Smooth muscle cell (in vitro differentiated cells): Measurements from ENCODE around the gene SH3RF3. TPM values are rescaled to one million over a fixed set of nuclear protein-coding genes. Genes with fewer than 3 reads are reported as not detected.

ENCODE experiments used
- DNase-seq: peaks from one replicate; lab custom pipeline; 2025; ENCODE audit not compliant: unreplicated experiment; lab: John Stamatoyannopoulos, UW
- H2AFZ ChIP-seq: fragments of 200-600 bp; sonication (generic); 2 replicates; pipeline ENCODE4 v1.6.0; 2016; ENCODE audit warnings: antibody characterized with exemption, low read depth, mild to moderate bottlenecking
- H3F3A ChIP-seq: fragments of 200-600 bp; sonication (generic); 2 replicates; pipeline ENCODE4 v1.6.0; 2017; ENCODE audit warnings: antibody characterized with exemption, low read depth
- H3K27ac ChIP-seq: fragments of 200-600 bp; sonication (generic); 2 replicates; pipeline ENCODE4 v1.5.1; 2016; ENCODE audit warnings: low read depth, mild to moderate bottlenecking
- H3K27me3 ChIP-seq: fragments of 200-600 bp; sonication (generic); 2 replicates; pipeline ENCODE4 v1.6.1; 2016; ENCODE audit warnings: low read depth, mild to moderate bottlenecking
- H3K36me3 ChIP-seq: fragments of 200-600 bp; sonication (generic); 2 replicates; pipeline ENCODE4 v1.5.1; 2016; ENCODE audit warnings: low read depth
- H3K4me1 ChIP-seq: fragments of 200-600 bp; sonication (generic); 2 replicates; pipeline ENCODE4 v1.5.1; 2016; ENCODE audit warnings: low read depth
- H3K4me2 ChIP-seq: fragments of 200-600 bp; sonication (generic); 2 replicates; pipeline ENCODE4 v1.6.0; 2016; ENCODE audit warnings: mild to moderate bottlenecking
- H3K4me3 ChIP-seq: fragments of 200-600 bp; sonication (generic); 2 replicates; pipeline ENCODE4 v1.5.1; 2016; ENCODE audit warnings: mild to moderate bottlenecking
- H3K79me2 ChIP-seq: fragments of 200-600 bp; sonication (generic); 2 replicates; pipeline ENCODE4 v1.6.0; 2016; ENCODE audit warnings: low read depth, mild to moderate bottlenecking
- H3K9ac ChIP-seq: fragments of 200-600 bp; sonication (generic); 2 replicates; pipeline ENCODE4 v1.6.0; 2016; ENCODE audit warnings: low read depth
- H3K9me3 ChIP-seq: fragments of 200-600 bp; sonication (generic); replicated peaks from 2 replicates; pipeline ENCODE4 v1.5.1; 2016; ENCODE audit warnings: low read depth
- H4K20me1 ChIP-seq: fragments of 200-600 bp; sonication (generic); 2 replicates; pipeline ENCODE4 v1.6.0; 2016; ENCODE audit warnings: low read depth
- WGBS: methylation state at CpG from one replicate; pipeline ENCODE4 v1.1.7; 2016; ENCODE audit warnings: low lambda C conversion rate; 5-methylcytosine and 5-hydroxymethylcytosine counted together
- polyA plus RNA-seq: library from polyadenylated mRNA; unstranded; fragments of >200 nt; fragmentation: Nextera tagmentation; extraction: Ambion mirVana; gene quantifications from 2 replicates; pipeline ENCODE4 v1.2.1, GENCODE V29; 2016
- total RNA-seq: library from RNA; depleted of rRNA; stranded (reverse); fragments of >200 nt; gene quantifications from 2 replicates; pipeline ENCODE4 v1.2.3, GENCODE V29; 2014
- TF ChIP-seq, protein P1 (sequence below): fragments of 200-600 bp; sonication (generic); IDR thresholded peaks from 2 replicates; pipeline ENCODE4 v1.5.1; 2017; ENCODE audit warnings: borderline replicate concordance, mild to moderate bottlenecking, antibody characterized with exemption; ENCODE audit not compliant: insufficient read depth, poor library complexity, severe bottlenecking

Gene SH3RF3
- total and polyA plus RNA-seq, 2 experiments from 2014 or later: 6.6 to 11.8 TPM

DNA sequence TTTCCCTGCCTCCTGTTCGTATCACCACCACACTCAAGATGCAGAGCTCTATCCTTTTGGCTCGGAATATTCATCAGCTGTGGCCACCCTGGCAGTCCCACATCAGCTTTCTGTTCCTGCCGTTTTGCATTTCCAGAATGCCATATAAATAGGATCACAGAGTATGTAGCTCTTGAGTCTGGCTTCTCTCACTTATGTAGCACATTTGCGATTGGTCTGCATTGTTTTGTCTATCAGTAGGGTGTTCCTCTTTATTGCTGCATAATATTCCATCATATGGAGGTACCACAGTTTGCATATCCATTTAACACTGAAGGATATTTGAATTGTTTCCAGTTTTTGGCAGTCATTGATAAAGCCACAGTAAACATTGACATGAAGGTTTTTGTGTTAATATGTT lies 104.6 kb downstream of the SH3RF3 start:
- H3K27ac ChIP-seq: no peak overlapping the region

DNA sequence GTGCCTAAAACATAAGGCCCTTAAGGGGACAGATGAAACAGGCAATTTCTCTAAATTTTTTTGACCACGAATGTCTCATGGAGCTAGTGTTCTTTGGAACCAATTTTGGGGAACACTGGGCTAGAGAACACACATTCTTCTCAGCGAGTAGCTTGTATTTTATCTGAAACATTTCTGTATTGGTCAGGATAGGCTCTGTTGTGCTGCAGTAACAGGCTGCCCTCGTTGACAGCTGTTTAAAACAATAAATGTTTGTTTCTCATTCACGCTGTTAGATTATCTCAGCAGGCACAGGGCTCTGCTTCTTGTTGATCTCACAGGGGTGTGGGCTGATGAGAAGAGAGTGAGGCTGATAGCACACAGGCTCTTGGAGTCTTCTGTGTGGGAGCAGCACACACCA lies 105.3 kb downstream of the SH3RF3 start:
- H3K79me2 ChIP-seq: peaks cover 53% of the 10 kb centered on the region
- WGBS: 89% methylated on average over 4 of the region's 4 CpGs

More for the DNA sequence above, 104.6 kb downstream of the SH3RF3 start:
- no peak for DNase-seq
- Histone ChIP-seq H3K79me2 (peaks cover 55% of the 10 kb centered on the region), H3F3A (no peaks in the 10 kb centered on the region), H4K20me1 (peaks cover 45% of the 10 kb centered on the region), H3K4me2 (no peak overlapping the region), H3K27me3 (no peaks in the 10 kb centered on the region), H3K9ac (no peak overlapping the region), H2AFZ (no peak overlapping the region), H3K36me3 (no peaks in the 10 kb centered on the region), H3K4me1 (no peaks in the 10 kb centered on the region), H3K9me3 (no peaks in the 10 kb centered on the region), H3K4me3 (no peak overlapping the region)
- WGBS: 91% methylated on average over 4 of the region's 4 CpGs
- TF ChIP-seq, protein P1, sequence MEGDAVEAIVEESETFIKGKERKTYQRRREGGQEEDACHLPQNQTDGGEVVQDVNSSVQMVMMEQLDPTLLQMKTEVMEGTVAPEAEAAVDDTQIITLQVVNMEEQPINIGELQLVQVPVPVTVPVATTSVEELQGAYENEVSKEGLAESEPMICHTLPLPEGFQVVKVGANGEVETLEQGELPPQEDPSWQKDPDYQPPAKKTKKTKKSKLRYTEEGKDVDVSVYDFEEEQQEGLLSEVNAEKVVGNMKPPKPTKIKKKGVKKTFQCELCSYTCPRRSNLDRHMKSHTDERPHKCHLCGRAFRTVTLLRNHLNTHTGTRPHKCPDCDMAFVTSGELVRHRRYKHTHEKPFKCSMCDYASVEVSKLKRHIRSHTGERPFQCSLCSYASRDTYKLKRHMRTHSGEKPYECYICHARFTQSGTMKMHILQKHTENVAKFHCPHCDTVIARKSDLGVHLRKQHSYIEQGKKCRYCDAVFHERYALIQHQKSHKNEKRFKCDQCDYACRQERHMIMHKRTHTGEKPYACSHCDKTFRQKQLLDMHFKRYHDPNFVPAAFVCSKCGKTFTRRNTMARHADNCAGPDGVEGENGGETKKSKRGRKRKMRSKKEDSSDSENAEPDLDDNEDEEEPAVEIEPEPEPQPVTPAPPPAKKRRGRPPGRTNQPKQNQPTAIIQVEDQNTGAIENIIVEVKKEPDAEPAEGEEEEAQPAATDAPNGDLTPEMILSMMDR: no peak

DNA sequence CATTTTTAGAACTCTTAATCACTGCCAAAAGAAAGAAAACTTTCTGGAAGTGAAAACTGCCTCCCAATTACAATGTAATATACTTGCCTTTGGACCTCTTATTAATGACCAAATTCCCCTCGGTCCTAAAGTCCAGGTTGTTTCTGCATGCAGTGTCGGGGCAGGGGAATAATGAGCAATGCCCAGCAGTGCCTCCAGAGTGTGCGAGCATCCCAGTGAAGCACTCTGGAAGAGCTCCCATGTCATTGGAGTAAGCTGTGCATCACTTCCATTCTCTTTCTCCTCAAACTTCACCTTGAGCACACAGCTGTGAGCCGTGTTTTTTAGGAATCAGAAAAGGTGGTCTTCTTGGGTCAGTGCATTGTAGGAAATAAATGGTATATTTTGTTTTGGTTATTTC lies 107.1 kb downstream of the SH3RF3 start:
- H3K36me3 ChIP-seq: no peaks in the 10 kb centered on the region
- peaks cover 50% of the 10 kb centered on the region for H3K79me2 ChIP-seq
- WGBS: 94% methylated on average over 4 of the region's 4 CpGs

More for the DNA sequence above, 105.3 kb downstream of the SH3RF3 start:
- no peaks in the 10 kb centered on the region for H3F3A ChIP-seq
- no peak overlapping the region for H3K4me3 ChIP-seq
- no peaks in the 10 kb centered on the region for H3K27me3 ChIP-seq
- H3K4me1 ChIP-seq: no peaks in the 10 kb centered on the region
- no peak overlapping the region for H3K9ac ChIP-seq
- no peak for DNase-seq
- H4K20me1 ChIP-seq: peaks cover 39% of the 10 kb centered on the region
- H2AFZ ChIP-seq: no peak overlapping the region
- H3K9me3 ChIP-seq: no peaks in the 10 kb centered on the region
- H3K4me2 ChIP-seq: no peak overlapping the region
- no peaks in the 10 kb centered on the region for H3K36me3 ChIP-seq
- TF ChIP-seq, protein P1: no peak
- no peak overlapping the region for H3K27ac ChIP-seq

DNA sequence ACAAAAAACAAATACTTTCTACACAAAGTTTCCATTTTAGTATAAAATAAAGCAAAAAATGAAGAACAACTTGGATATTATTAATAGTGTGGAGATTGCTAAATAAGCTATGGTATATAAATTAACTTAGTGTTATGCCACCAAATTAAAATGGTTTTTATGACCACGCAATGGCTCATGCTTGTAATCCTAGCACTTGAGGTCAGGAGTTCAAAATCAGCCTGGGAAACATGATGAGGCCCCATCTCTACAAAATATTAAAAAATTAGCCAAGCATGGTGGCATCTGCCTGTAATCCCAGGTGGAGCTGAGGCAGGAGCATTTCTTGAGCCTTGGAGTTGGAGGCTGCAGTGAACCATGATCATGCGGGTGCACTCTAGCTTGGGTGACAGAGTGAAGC lies 108.8 kb downstream of the SH3RF3 start:
- Histone ChIP-seq H3K4me2 (no peak overlapping the region), H4K20me1 (peaks cover 18% of the 10 kb centered on the region), H3K9me3 (no peaks in the 10 kb centered on the region), H3K27ac (no peak overlapping the region), H3K27me3 (no peaks in the 10 kb centered on the region), H2AFZ (no peak overlapping the region), H3K79me2 (peaks cover 39% of the 10 kb centered on the region), H3K4me3 (no peak overlapping the region), H3F3A (no peaks in the 10 kb centered on the region), H3K9ac (no peak overlapping the region), H3K4me1 (no peaks in the 10 kb centered on the region), H3K36me3 (no peaks in the 10 kb centered on the region)
- TF ChIP-seq, protein P1: no peak
- DNase-seq: no peak
- WGBS: 93% methylated on average over 2 of the region's 2 CpGs

More for the DNA sequence above, 107.1 kb downstream of the SH3RF3 start:
- Histone ChIP-seq H3K4me1 (no peaks in the 10 kb centered on the region), H2AFZ (no peak overlapping the region), H3K27me3 (no peaks in the 10 kb centered on the region), H3F3A (no peaks in the 10 kb centered on the region), H3K4me2 (no peak overlapping the region), H3K4me3 (no peak overlapping the region), H3K9me3 (no peaks in the 10 kb centered on the region), H3K27ac (no peak overlapping the region), H3K9ac (no peak overlapping the region), H4K20me1 (peaks cover 29% of the 10 kb centered on the region)
- DNase-seq: no peak
- TF ChIP-seq, protein P1: no peak
